ENCODE results near the gene MBP. TPM values are rescaled to one million over a fixed set of nuclear protein-coding genes. Genes with fewer than 3 reads are reported as not detected.
A peak's percentile ranks its signal among the peaks of the same experiment; 100 is the strongest.

Gene MBP
- total and polyA plus RNA-seq, 2 of the 13 experiments (the other 11 are each of a cell fraction or from before 2014, with no cell fraction given): 5.0 to 8.5 TPM

DNA sequence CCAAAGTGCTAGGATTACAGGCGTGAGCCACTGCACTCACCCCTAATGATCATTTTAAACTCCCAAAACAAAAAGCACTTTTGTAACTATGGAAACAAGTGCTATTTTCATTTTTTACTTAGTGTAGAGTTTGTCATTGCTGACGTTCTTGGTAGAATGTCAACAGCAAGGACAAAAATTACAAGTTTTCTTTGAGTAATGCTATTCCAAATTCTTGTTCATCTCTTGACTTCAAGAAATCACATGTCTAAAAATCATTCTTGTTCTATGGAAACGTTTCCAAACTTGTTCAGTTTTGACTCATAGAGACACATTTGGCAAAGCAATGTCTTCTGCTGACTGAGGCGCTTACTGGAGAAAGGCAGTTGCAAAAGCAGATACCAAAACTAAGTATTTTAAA is 82.6 kb downstream of the MBP start (continued):
- TF ChIP-seq, protein P1, sequence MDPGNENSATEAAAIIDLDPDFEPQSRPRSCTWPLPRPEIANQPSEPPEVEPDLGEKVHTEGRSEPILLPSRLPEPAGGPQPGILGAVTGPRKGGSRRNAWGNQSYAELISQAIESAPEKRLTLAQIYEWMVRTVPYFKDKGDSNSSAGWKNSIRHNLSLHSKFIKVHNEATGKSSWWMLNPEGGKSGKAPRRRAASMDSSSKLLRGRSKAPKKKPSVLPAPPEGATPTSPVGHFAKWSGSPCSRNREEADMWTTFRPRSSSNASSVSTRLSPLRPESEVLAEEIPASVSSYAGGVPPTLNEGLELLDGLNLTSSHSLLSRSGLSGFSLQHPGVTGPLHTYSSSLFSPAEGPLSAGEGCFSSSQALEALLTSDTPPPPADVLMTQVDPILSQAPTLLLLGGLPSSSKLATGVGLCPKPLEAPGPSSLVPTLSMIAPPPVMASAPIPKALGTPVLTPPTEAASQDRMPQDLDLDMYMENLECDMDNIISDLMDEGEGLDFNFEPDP (CRISPR knock-in tag; conservative IDR thresholded peaks at IDR 0.05): no peak
- TF ChIP-seq ZNF660 (CRISPR knock-in tag; IDR thresholded peaks at IDR 0.05; ENCODE audit: borderline replicate concordance, low read depth) (no peak), GATA4 (IDR thresholded peaks at IDR 0.05; ENCODE audit: borderline replicate concordance, low read depth) (no peak), SMARCE1 (IDR thresholded peaks at IDR 0.05; ENCODE audit: borderline replicate concordance) (no peak), TBX3 (IDR thresholded peaks at IDR 0.05; ENCODE audit: borderline replicate concordance) (no peak), ZNF788 (CRISPR knock-in tag; IDR thresholded peaks at IDR 0.05; ENCODE audit: borderline replicate concordance) (no peak), NCOA5 (CRISPR knock-in tag; IDR thresholded peaks at IDR 0.05) (no peak), ZSCAN12 (CRISPR knock-in tag; IDR thresholded peaks at IDR 0.05) (no peak)
- TF ChIP-seq, protein P2, sequence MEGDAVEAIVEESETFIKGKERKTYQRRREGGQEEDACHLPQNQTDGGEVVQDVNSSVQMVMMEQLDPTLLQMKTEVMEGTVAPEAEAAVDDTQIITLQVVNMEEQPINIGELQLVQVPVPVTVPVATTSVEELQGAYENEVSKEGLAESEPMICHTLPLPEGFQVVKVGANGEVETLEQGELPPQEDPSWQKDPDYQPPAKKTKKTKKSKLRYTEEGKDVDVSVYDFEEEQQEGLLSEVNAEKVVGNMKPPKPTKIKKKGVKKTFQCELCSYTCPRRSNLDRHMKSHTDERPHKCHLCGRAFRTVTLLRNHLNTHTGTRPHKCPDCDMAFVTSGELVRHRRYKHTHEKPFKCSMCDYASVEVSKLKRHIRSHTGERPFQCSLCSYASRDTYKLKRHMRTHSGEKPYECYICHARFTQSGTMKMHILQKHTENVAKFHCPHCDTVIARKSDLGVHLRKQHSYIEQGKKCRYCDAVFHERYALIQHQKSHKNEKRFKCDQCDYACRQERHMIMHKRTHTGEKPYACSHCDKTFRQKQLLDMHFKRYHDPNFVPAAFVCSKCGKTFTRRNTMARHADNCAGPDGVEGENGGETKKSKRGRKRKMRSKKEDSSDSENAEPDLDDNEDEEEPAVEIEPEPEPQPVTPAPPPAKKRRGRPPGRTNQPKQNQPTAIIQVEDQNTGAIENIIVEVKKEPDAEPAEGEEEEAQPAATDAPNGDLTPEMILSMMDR (CRISPR knock-in tag; IDR thresholded peaks at IDR 0.05): no peak

DNA sequence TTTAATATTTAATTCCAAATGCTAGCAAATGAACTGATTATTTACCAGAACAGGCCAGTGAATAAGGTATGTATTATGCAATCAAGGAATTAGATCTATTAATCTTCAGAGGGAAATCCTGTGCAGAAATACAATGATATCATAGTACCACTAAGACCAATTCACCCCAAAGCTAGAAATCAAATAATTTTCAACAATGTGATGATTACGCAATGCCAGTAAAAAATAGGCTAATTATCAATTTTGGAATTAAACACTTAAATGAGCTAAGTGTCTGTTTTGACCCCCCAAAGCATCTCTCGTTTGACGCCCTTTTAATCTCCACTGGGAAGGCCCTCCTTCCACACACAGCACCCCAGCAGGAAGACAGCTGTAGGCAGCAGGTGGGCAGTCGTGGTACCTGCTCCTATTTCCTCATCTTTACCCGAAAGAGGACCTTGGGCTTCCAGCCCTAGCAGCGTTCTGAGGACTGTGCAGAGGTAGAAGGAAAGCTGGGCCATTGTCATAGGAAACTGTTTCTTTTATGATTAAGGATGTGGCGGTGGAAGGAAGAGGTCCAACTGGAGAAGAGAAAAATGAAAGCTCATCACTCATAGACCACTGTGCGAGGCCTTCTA is 84.7 kb downstream of the MBP start:
- in situ Hi-C loops (cut with HindIII; ENCODE audit: extremely low pct_ligation_motif_present, low pct_unique_long_range_greater_than_20kb): no loop called here
- POLR2A ChIA-PET: no interaction called here
- intact Hi-C loops (cut with micrococcal nuclease; ENCODE audit: unreplicated experiment): no loop called here
- WGBS (ENCODE audit: low lambda C conversion rate): 93% methylated on average over 8 of the region's 8 CpGs
- no peak for DNase-seq (ENCODE audit: low spot score)
- Histone ChIP-seq H3K27ac (ENCODE audit: extremely low read length, insufficient read depth, low read length) (no peak overlapping the region), H4K20me1 (ENCODE audit: insufficient read depth, low read length) (no peaks in the 10 kb centered on the region), H3K27me3 (ENCODE audit: control insufficient read depth in 1 of 2, insufficient read depth in 2 of 2, low read length in 2 of 2) (no peaks in the 10 kb centered on the region), H3K4me3 (replicated peaks in 1 of 3; ENCODE audit: insufficient read depth in 1 of 3, low read depth in 2 of 3, low read length in 3 of 3) (no peak overlapping the region), H3K4me2 (ENCODE audit: low read depth, low read length) (no peak overlapping the region), H3K4me1 (ENCODE audit: insufficient read depth, low read length) (no peaks in the 10 kb centered on the region), H3K9me3 (ENCODE audit: low read length) (no peaks in the 10 kb centered on the region), H3K79me2 (ENCODE audit: insufficient read depth, low read length) (no peaks in the 10 kb centered on the region), H3K9ac (ENCODE audit: insufficient read depth, low read depth, low read length) (no peak overlapping the region), H3K36me3 (replicated peaks in 1 of 2; ENCODE audit: control insufficient read depth in 1 of 2, insufficient read depth in 2 of 2, low read length in 2 of 2) (no peaks in the 10 kb centered on the region), H2AFZ (ENCODE audit: low read length) (no peak overlapping the region)
- BruUV-seq (replicated peaks): no TSS peak
- FAIRE-seq: no peak
- TF ChIP-seq CEBPB (IDR thresholded peaks at IDR 0.05; ENCODE audit: borderline replicate concordance, low read depth, low read length): peak; percentile 65; the same call in 1 of the 2 replicates
- TF ChIP-seq ZNF34 (CRISPR knock-in tag; IDR thresholded peaks at IDR 0.05; ENCODE audit: borderline replicate concordance): no peak
- no peak for TF ChIP-seq TMF1 (CRISPR knock-in tag; IDR thresholded peaks at IDR 0.05; ENCODE audit: low read depth)
- no peak for TF ChIP-seq BHLHE40 (IDR thresholded peaks at IDR 0.05; ENCODE audit: low read length)
- no peak for TF ChIP-seq ZNF33A (CRISPR knock-in tag; IDR thresholded peaks at IDR 0.05; ENCODE audit: borderline replicate concordance)
- TF ChIP-seq ZNF550 (CRISPR knock-in tag; IDR thresholded peaks at IDR 0.05; ENCODE audit: borderline replicate concordance): no peak
- TF ChIP-seq KDM5A (IDR thresholded peaks at IDR 0.05; ENCODE audit: borderline replicate concordance, low read length): no peak
- no peak for TF ChIP-seq ZNF564 (CRISPR knock-in tag; IDR thresholded peaks at IDR 0.05)
- CTCF ChIA-PET (ENCODE audit: low intra/inter-chr PET ratio, low total read pairs): no interaction called here
- ATAC-seq: no peak

Measured in HepG2 (cell line).